Caco-2 (cell line): Measurements from ENCODE around the gene SEMA6D. TPM values are rescaled to one million over a fixed set of nuclear protein-coding genes. Genes with fewer than 3 reads are reported as not detected.

Experiments
- BruUV-seq: library from RNA; stranded (reverse); fragments of 400-500 nt; replicated peaks from 2 replicates; lab custom pipeline; 2021; lab: Mats Ljungman, UMichigan
- CTCF ChIA-PET: fragments of 300-600 bp; sonication (Branson Sonifier 250); formaldehyde crosslinking; loops from one replicate; lab custom pipeline; 2022; ENCODE audit warnings: antibody characterized with exemption; lab: Charles Lee
- POLR2A ChIA-PET: fragments of 300-600 bp; sonication (Branson Sonifier 250); formaldehyde crosslinking; loops from one replicate; lab custom pipeline; 2022; ENCODE audit warnings: antibody characterized with exemption; lab: Charles Lee
- DNase-seq, 2 experiments: peaks; one replicate each; pipeline versions ENCODE4 v3.0.0 to v3.0.0-alpha.2; 2020 to 2022
- H3K27me3 ChIP-seq: replicated peaks from 2 replicates; pipeline ENCODE4 v1.6.0; 2011; ENCODE audit warnings: low read length; ENCODE audit not compliant: control insufficient read depth, insufficient read depth
- H3K36me3 ChIP-seq: 2 replicates; pipeline ENCODE4 v1.5.1; 2011; ENCODE audit warnings: low read length; ENCODE audit not compliant: control insufficient read depth, insufficient read depth
- H3K4me1 ChIP-seq: fragments of 250-450 bp; sonication (Bioruptor Pico); 2 replicates; pipeline ENCODE4 v1.5.1; 2020; ENCODE audit warnings: mild to moderate bottlenecking
- H3K4me3 ChIP-seq: 2 replicates; pipeline ENCODE4 v1.5.1; 2011; ENCODE audit warnings: low read depth, mild to moderate bottlenecking, control low read depth, low read length
- H3K9me3 ChIP-seq: fragments of 250-450 bp; sonication (Bioruptor Pico); 2 replicates; pipeline ENCODE4 v1.5.1; 2020; ENCODE audit warnings: mild to moderate bottlenecking, moderate library complexity
- H3K27ac Mint-ChIP-seq: one replicate; pipeline ENCODE4 v1.8.0; 2022; ENCODE audit warnings: mixed read lengths; ENCODE audit not compliant: unreplicated experiment
- H3K27me3 Mint-ChIP-seq: one replicate; pipeline ENCODE4 v1.8.0; 2022; ENCODE audit warnings: mixed read lengths; ENCODE audit not compliant: insufficient read depth, unreplicated experiment
- H3K36me3 Mint-ChIP-seq: one replicate; pipeline ENCODE4 v1.8.0; 2022; ENCODE audit warnings: mild to moderate bottlenecking, mixed read lengths; ENCODE audit not compliant: insufficient read depth, unreplicated experiment
- H3K4me1 Mint-ChIP-seq: one replicate; pipeline ENCODE4 v1.8.0; 2022; ENCODE audit warnings: low read depth, mixed read lengths; ENCODE audit not compliant: unreplicated experiment
- H3K4me3 Mint-ChIP-seq: one replicate; pipeline ENCODE4 v1.8.0; 2022; ENCODE audit warnings: mild to moderate bottlenecking, moderate library complexity, mixed read lengths; ENCODE audit not compliant: unreplicated experiment
- H3K9me3 Mint-ChIP-seq: one replicate; pipeline ENCODE4 v1.8.0; 2022; ENCODE audit warnings: mixed read lengths; ENCODE audit not compliant: unreplicated experiment
- CTCF ChIP-seq, 2 experiments: fragments of 200-600 bp in 1 of 2; IDR thresholded peaks; 1 replicate in 1 of 2; 2 replicates in 1 of 2; pipeline versions ENCODE4 v1.5.1 to v1.8.0; 2011 to 2022; ENCODE audit warnings: antibody characterized with exemption in 1 of 2, control low read depth in 1 of 2, inconsistent platforms in 1 of 2, low read depth in 1 of 2, low read length in 1 of 2, mild to moderate bottlenecking in 1 of 2, moderate library complexity in 1 of 2; ENCODE audit not compliant: insufficient read depth in 1 of 2, severe bottlenecking in 1 of 2, unreplicated experiment in 1 of 2
- intact Hi-C: fragments of 100-400 bp; cut with micrococcal nuclease; formaldehyde crosslinking; loops from one replicate; pipeline ENCODE4 v1.10.0; 2022; ENCODE audit not compliant: unreplicated experiment
- total RNA-seq: library from RNA; stranded (reverse); gene quantifications from 2 replicates; pipeline ENCODE4 v1.2.3, GENCODE V29; 2022

Gene SEMA6D
- total RNA-seq, 1 experiment from 2014 or later: 0.18 TPM

DNA sequence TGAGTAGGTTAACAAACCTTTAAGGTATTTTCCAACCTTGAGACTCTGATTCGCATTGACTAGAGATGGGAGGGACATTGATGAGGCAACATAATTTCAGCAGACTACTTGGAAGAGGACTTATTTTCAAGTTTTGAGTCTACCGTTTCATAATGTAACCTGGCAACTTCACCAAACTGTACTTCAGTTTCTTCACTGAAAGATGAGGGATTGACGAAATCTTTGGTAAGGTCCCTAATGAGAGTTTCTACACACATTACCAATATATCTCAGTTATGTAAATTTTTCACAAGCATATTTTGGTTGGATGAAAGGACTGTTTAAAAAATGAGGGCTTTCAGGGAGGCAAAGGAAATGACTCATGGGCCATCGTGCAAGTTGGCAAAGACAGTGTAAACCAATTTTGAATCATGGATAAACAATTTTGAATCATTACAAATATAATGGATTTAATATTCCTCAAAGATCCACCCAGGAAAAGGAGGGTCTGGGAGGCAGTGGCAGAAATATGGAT is 28.7 kb upstream of the SEMA6D start:
- Mint-ChIP-seq H3K9me3 (no peaks in the 10 kb centered on the region), H3K4me3 (no peak overlapping the region), H3K36me3 (no peaks in the 10 kb centered on the region), H3K27me3 (peaks cover 10% of the 10 kb centered on the region), H3K4me1 (no peaks in the 10 kb centered on the region), H3K27ac (no peak overlapping the region)
- H3K4me3 ChIP-seq: no peak overlapping the region
- CTCF ChIA-PET: no interaction called here
- H3K9me3 ChIP-seq: no peaks in the 10 kb centered on the region
- BruUV-seq: no TSS peak
- no peak for TF ChIP-seq CTCF (IDR thresholded peaks at IDR 0.05; ENCODE audit: insufficient read depth in 1 of 2, low read depth in 1 of 2, low read length in 1 of 2, severe bottlenecking in 1 of 2, unreplicated experiment in 1 of 2)
- H3K36me3 ChIP-seq: no peaks in the 10 kb centered on the region
- H3K4me1 ChIP-seq: no peaks in the 10 kb centered on the region
- no peaks in the 10 kb centered on the region for H3K27me3 ChIP-seq
- intact Hi-C loops: no loop called here
- no peak for DNase-seq
- POLR2A ChIA-PET: no interaction called here

- Mint-ChIP-seq H3K27me3 (peaks cover 12% of the 10 kb centered on the region), H3K27ac (no peak overlapping the region), H3K4me3 (no peak overlapping the region), H3K4me1 (no peaks in the 10 kb centered on the region), H3K9me3 (no peaks in the 10 kb centered on the region), H3K36me3 (no peaks in the 10 kb centered on the region)
- no peak for DNase-seq
- Histone ChIP-seq H3K4me1 (no peaks in the 10 kb centered on the region), H3K36me3 (no peaks in the 10 kb centered on the region), H3K9me3 (no peaks in the 10 kb centered on the region), H3K4me3 (no peak overlapping the region), H3K27me3 (no peaks in the 10 kb centered on the region)
- BruUV-seq: no TSS peak
- ChIA-PET POLR2A (no interaction called here), CTCF (no interaction called here)
- no peak for TF ChIP-seq CTCF (IDR thresholded peaks at IDR 0.05; ENCODE audit: insufficient read depth in 1 of 2, low read depth in 1 of 2, low read length in 1 of 2, severe bottlenecking in 1 of 2, unreplicated experiment in 1 of 2)
- intact Hi-C loops: no loop called here
Observed at GRCh38 chr15:47689660-47690059, 27.6 kb upstream of the SEMA6D start.

GRCh38 chr15:47691882-47692281 is 25.4 kb upstream of the SEMA6D start:
- BruUV-seq: no TSS peak
- Histone ChIP-seq H3K4me3 (no peak overlapping the region), H3K9me3 (no peaks in the 10 kb centered on the region), H3K4me1 (no peaks in the 10 kb centered on the region), H3K27me3 (no peaks in the 10 kb centered on the region), H3K36me3 (no peaks in the 10 kb centered on the region)
- intact Hi-C loops: no loop called here
- Mint-ChIP-seq H3K4me3 (no peak overlapping the region), H3K9me3 (no peaks in the 10 kb centered on the region), H3K36me3 (no peaks in the 10 kb centered on the region), H3K4me1 (no peaks in the 10 kb centered on the region), H3K27me3 (peaks cover 12% of the 10 kb centered on the region), H3K27ac (no peak overlapping the region)
- TF ChIP-seq CTCF (IDR thresholded peaks at IDR 0.05; ENCODE audit: insufficient read depth in 1 of 2, low read depth in 1 of 2, low read length in 1 of 2, severe bottlenecking in 1 of 2, unreplicated experiment in 1 of 2): no peak
- ChIA-PET CTCF (no interaction called here), POLR2A (no interaction called here)
- no peak for DNase-seq
